ENCODE results near the gene VWA8. TPM values are rescaled to one million over a fixed set of nuclear protein-coding genes. Genes with fewer than 3 reads are reported as not detected.

VWA8 gene
- total RNA-seq, 1 donor from 2014 or later, result 37.1 TPM

DNA sequence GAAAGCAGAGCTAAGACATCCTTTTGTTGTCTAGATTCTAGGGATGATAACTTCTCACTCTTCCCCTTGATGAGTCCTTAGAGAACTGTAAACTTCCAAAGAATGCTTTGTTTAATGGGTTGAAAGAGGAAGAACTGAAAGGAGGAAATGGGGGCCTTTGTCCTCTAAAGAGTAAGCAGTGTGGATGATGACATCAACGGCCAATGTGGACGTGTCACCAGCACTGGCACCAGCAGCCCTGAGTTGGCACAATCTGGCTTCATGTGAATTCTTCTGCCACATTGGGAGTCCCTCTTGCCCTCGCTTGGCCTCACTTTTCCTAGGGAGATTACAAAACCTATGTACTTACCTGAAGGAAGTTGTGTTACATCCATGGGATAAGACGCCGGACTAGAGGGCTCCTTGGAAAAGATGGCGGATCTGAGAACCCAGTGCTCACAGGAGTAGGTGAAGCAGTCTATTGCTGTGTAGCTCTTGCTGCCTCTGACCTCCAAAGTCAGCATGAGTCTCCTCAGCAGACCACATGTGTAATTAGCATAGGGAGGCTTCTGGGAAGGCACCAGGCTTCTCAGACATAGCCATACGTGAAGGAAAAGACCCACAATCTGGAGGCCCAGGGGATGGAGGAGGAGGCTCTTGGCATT lies 440.8 kb downstream of the VWA8 start:
- DNase-seq (ENCODE audit: low spot score), result no peak

Other genes with a start within 250 kb of the VWA8 start
- gene DGKH, start 87.5 kb upstream of the VWA8 start, total RNA-seq, result 16.8 TPM

Measured in mucosa of gallbladder (tissue), 1 donor.